Testis (tissue), 2 donors: Measurements from ENCODE around the gene MEGF6.

Experiments
- POLR2A ChIP-seq: fragments of 450-650 bp; IDR thresholded peaks from one replicate; pipeline ENCODE4 v1.6.1; 2017; ENCODE audit warnings: antibody characterized with exemption, mild to moderate bottlenecking, moderate library complexity
- TF ChIP-seq, protein P1 (sequence below), 3 experiments: fragments of 450-650 bp in 2 of 3; fragments of 200-600 bp in 1 of 3; sonication (generic) in 1 of 3; IDR thresholded peaks; one replicate each; pipeline ENCODE4 v1.5.1; 2016 to 2019; ENCODE audit warnings: antibody characterized with exemption in 3 of 3, mild to moderate bottlenecking in 2 of 3, moderate library complexity in 1 of 3

DNA sequence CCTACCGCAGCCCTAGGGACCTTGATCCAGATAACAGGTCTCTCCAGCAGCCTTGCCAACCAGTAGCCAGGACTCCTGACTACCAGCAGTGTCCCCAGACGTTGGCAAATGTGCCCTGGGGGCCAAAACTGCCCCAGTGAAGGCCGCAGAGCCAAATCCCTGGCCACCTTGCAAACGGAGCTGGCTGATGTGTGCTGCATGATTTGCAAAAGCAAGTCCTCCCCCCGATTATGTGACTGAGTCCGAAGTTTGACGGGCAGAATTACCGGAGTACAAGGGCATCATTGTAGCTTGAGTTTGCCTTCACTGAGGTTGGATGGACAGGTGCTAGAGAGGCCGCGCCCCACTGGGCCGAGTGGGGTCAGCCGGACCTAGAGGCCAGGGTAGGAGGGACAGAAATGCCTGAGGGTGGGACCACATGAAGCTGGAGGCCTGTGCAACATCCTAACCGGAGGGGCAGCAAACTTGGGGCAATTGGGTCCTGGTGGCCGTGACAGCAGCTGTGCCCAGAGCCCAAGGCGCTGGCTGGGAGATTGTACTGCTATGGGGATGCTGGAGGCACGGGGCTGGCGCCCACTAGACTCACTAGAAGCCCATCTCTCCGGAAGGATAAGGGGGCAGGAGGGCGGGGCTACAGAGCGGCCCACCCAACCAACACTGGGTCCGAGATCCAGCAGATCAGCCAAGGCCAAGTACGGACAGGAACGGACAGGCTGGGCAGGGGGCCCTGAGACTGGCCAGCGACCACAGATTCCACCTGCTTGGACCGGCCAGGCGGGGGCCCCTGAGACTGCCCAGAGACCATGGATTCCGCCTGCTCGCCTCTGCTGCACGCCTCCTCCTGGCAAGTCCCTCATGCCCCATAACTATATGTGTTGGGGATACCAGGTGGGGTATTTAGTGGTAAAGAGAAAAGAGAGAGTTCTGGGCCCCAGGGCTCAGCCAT lies 154.1 kb downstream of the MEGF6 start:
- TF ChIP-seq POLR2A = no peak
- TF ChIP-seq, protein P1, sequence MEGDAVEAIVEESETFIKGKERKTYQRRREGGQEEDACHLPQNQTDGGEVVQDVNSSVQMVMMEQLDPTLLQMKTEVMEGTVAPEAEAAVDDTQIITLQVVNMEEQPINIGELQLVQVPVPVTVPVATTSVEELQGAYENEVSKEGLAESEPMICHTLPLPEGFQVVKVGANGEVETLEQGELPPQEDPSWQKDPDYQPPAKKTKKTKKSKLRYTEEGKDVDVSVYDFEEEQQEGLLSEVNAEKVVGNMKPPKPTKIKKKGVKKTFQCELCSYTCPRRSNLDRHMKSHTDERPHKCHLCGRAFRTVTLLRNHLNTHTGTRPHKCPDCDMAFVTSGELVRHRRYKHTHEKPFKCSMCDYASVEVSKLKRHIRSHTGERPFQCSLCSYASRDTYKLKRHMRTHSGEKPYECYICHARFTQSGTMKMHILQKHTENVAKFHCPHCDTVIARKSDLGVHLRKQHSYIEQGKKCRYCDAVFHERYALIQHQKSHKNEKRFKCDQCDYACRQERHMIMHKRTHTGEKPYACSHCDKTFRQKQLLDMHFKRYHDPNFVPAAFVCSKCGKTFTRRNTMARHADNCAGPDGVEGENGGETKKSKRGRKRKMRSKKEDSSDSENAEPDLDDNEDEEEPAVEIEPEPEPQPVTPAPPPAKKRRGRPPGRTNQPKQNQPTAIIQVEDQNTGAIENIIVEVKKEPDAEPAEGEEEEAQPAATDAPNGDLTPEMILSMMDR (IDR thresholded peaks at IDR 0.05) = no peak
